Activated T-cell treated with anti-CD3 and anti-CD28 coated beads, Interleukin-2, amount 50 U/mL, for 72 hours (primary cell): ENCODE measurements around the gene DYRK1B. TPM values are rescaled to one million over a fixed set of nuclear protein-coding genes. Genes with fewer than 3 reads are reported as not detected.
"Not testable (repeated sequence)": the region's sequence is repeated elsewhere in the genome, so short reads cannot be mapped to it uniquely, and the experiment has no call there.

ENCODE experiments used
- ATAC-seq, 2 donors: fragments of 150-1000 bp; cut with Tn5 transposase; replicated peaks in 1 of 2; 2 replicates each; pipeline ENCODE4 v1.10.0; 2021; ENCODE audit warnings: moderate library complexity in 2 of 2, mild to moderate bottlenecking in 1 of 2
- DNase-seq, 2 donors: peaks; one replicate each; pipeline ENCODE4 v3.0.0; 2021 to 2022; ENCODE audit warnings: mixed read lengths in 1 of 2
- H3K27ac Mint-ChIP-seq: one replicate; pipeline ENCODE4 v1.8.0; 2022; ENCODE audit warnings: mild to moderate bottlenecking, moderate library complexity, mixed read lengths
- H3K27me3 Mint-ChIP-seq: one replicate; pipeline ENCODE4 v1.8.0; 2022; ENCODE audit warnings: low read depth, mixed read lengths
- H3K36me3 Mint-ChIP-seq, 2 donors: one replicate each; pipeline ENCODE4 v1.8.0; 2022; ENCODE audit warnings: mixed read lengths in 2 of 2, mild to moderate bottlenecking in 1 of 2; ENCODE audit not compliant: insufficient read depth in 2 of 2
- H3K4me1 Mint-ChIP-seq: one replicate; pipeline ENCODE4 v1.8.0; 2022; ENCODE audit warnings: low read depth, mixed read lengths
- H3K4me3 Mint-ChIP-seq, 2 donors: one replicate each; pipeline ENCODE4 v1.8.0; 2022; ENCODE audit warnings: mild to moderate bottlenecking in 2 of 2, mixed read lengths in 2 of 2, moderate library complexity in 2 of 2
- H3K9me3 Mint-ChIP-seq, 2 donors: one replicate each; pipeline ENCODE4 v1.8.0; 2022; ENCODE audit warnings: mixed read lengths in 2 of 2
- total RNA-seq, 2 donors: library from RNA; stranded (reverse); gene quantifications; one replicate each; pipeline ENCODE4 v1.2.3, GENCODE V29; 2022

Gene DYRK1B
- total RNA-seq, 2 donors from 2014 or later = 6.1 to 7.0 TPM

DNA sequence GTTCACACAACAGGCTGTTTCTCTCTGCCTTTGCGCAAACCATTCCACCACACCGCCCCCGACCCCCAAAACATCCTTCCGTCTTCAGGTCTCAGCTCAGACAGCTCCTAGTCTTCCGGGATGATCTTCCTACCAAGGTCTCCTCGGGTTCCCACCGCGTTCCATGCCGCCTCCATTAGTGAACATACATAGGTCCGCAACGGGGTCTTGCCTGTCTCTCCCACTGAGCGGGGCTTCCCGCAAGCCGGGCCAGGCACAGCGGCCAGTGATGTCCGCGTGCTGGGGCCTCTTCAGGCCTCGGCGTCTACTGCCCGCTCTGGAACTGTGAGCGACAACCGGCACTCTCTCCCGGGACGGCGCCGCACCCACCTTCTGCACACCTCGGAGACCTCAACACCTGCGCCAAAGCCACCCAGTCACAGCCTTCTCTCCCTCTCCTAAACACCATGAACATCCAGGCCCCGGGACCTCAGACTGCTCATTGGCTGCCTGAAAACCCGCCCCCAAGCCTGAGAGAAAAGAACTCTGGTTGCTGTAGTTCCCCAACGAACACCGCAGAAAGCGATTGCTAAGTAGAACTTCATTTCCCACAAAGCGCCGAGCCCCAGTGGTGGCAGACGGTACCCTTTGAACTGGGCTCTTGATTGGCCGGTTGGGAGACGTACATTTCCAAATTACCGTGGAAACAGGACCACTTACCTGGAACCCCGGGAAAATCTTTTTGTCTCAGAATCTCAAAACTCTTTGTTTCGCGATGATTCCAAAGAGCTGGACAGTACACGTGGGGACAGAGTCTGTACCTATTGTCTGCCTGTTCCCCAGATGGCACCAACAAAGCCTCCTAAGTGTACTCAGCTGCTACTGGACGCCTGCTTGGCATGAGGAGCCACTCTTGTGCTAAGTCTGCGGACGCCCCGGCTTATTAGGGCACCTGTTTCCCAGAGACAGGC is 9.5 kb downstream of the DYRK1B start:
- peaks cover 3% of the 10 kb centered on the region for H3K4me1 Mint-ChIP-seq
- no peaks in the 10 kb centered on the region for H3K27me3 Mint-ChIP-seq
- H3K4me3 Mint-ChIP-seq = no peak overlapping the region
- H3K36me3 Mint-ChIP-seq = peaks cover 0 to 2% of the 10 kb centered on the region in 2 donors
- peak overlapping the region; percentile 23 for H3K27ac Mint-ChIP-seq
- peak; percentile 99 for ATAC-seq
- DNase-seq = peak; percentile 90 to 91
- no peaks in the 10 kb centered on the region for H3K9me3 Mint-ChIP-seq

DNA sequence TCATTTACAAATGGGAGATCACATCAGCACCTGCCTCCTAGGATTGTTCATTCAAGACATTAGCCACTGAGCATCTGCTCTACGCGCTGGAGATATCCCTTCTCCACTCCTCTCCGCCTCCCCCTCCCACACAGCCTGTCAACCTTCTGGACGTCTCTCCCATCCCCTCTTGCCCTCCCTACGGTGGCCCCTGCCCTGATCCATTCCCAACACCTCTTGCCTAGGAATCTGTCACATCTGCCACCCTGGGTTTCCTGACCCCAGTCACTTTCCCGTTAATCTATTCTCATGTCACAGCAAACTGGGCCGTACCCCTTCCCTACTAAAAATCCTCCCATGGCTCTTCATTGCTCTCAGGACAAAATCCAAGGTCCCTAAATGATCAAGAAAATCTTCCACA is 10.3 kb downstream of the DYRK1B start:
- H3K9me3 Mint-ChIP-seq = no peaks in the 10 kb centered on the region
- ATAC-seq = no peak
- H3K36me3 Mint-ChIP-seq = no peaks in the 10 kb centered on the region
- no peak overlapping the region for H3K4me3 Mint-ChIP-seq
- no peak overlapping the region for H3K27ac Mint-ChIP-seq
- no peaks in the 10 kb centered on the region for H3K27me3 Mint-ChIP-seq
- H3K4me1 Mint-ChIP-seq = peaks cover 10% of the 10 kb centered on the region
- no peak for DNase-seq

DNA sequence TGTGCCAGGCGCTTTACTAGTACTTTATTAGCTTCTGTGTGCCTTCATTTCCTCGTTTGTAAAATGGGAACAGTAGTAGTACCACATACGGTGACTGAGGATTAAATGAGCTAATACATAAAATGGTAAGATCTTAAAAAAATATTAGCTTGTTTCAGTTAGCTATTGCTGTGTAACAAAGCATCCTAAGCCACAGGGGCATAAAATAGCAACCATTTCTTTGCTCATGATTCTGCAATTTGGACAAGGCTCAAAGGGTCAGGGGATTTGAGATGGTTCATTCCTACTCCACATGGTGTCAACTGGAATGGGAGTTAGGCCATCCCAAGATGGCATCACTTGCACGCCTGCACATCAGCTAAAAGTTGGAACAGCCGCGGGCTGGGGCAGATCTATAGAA is 13.3 kb downstream of the DYRK1B start:
- Mint-ChIP-seq H3K4me3 (no peak overlapping the region), H3K9me3 (no peaks in the 10 kb centered on the region), H3K4me1 (peaks cover 10% of the 10 kb centered on the region), H3K27ac (no peak overlapping the region), H3K36me3 (peaks cover 0 to 2% of the 10 kb centered on the region in 2 donors), H3K27me3 (no peaks in the 10 kb centered on the region)
- no peak for DNase-seq
- no peak for ATAC-seq

DNA sequence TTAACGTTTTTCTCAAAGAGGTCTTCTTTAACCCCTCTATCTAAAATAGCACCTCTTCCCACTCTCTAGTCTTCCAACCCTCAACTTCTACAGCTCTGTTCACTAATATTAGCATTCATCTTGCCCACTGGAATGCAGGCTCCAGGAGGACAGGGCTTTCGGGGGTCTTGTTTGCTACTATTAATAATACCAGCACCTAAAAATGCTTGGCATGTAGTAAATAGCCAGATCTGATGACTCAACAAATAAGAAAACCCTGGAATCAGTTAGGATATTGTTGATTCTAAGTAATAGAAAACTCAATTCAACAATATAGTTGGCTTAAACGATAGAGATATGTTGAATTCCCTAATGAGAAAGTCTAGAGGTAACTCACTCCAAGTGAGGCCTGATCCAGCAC is 14.2 kb downstream of the DYRK1B start:
- no peak overlapping the region for H3K27ac Mint-ChIP-seq
- peaks cover 0 to 2% of the 10 kb centered on the region in 2 donors for H3K36me3 Mint-ChIP-seq
- DNase-seq (no peak), ATAC-seq (no peak)
- no peak overlapping the region for H3K4me3 Mint-ChIP-seq
- no peaks in the 10 kb centered on the region for H3K27me3 Mint-ChIP-seq
- H3K9me3 Mint-ChIP-seq = no peaks in the 10 kb centered on the region
- peaks cover 10% of the 10 kb centered on the region for H3K4me1 Mint-ChIP-seq

DNA sequence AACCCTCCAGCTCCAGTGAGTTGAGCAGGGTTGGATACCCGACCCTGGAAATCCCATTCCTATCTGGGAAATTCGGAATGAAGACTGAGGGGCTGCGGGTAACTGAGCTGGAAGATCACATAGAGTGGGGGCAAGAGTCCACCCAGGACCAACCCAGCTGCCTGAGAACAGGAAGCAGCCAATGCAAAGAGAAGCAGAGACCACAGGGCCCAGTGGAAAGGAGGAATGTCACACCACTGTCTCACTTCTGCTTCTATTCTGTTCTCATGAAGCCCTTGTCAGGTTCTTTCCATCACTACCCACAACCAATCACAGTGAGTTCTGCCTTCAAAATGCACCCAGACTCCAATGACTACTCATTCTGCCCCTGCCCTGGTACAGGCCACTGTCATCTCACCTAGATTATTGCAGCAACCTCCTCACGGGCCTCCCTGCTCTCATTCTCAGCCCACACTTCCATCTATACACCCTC is 15.3 kb downstream of the DYRK1B start:
- H3K4me1 Mint-ChIP-seq = peaks cover 10% of the 10 kb centered on the region
- H3K27me3 Mint-ChIP-seq = no peaks in the 10 kb centered on the region
- no peak overlapping the region for H3K4me3 Mint-ChIP-seq
- no peaks in the 10 kb centered on the region for H3K9me3 Mint-ChIP-seq
- H3K36me3 Mint-ChIP-seq = peaks cover 0 to 2% of the 10 kb centered on the region in 2 donors
- no peak overlapping the region for H3K27ac Mint-ChIP-seq
- ATAC-seq = peak; percentile 36 to 53
- DNase-seq = no peak

DNA sequence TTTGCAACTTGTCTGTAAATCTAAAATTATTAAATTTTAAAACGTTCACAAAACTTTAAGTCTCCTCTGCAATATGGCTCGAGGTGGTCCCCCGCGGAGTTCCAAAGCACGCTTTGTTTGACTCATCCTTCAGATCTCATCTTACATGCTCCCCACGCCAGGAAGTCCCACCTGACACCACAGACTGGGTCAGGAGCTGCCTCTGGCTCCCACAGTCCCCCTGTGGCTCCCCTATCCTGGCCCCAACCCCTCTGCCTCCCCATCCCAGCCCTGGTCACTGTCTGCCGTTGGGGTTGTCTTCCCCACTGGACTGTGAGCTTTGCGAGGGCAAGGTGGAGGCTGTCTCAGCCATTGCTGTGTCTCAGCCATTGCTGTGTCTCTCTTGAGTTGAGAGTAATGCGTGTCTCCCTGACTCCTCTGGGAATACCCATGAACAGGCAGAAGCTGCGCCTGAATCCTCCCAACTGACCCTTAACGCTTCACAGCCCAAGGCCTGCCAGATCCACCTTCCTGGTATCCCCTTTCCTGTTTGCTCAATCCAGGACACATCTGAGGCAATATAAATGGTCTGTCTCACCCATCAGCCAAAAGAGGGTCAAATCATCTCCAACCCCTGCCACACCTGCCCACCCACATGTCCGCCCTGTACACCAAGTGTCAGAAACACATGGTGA is 15.9 kb downstream of the DYRK1B start:
- Mint-ChIP-seq H3K27ac (no peak overlapping the region), H3K4me1 (peaks cover 10% of the 10 kb centered on the region), H3K4me3 (no peak overlapping the region), H3K36me3 (peaks cover 0 to 2% of the 10 kb centered on the region in 2 donors), H3K27me3 (no peaks in the 10 kb centered on the region), H3K9me3 (no peaks in the 10 kb centered on the region)
- ATAC-seq (no peak), DNase-seq (no peak)

DNA sequence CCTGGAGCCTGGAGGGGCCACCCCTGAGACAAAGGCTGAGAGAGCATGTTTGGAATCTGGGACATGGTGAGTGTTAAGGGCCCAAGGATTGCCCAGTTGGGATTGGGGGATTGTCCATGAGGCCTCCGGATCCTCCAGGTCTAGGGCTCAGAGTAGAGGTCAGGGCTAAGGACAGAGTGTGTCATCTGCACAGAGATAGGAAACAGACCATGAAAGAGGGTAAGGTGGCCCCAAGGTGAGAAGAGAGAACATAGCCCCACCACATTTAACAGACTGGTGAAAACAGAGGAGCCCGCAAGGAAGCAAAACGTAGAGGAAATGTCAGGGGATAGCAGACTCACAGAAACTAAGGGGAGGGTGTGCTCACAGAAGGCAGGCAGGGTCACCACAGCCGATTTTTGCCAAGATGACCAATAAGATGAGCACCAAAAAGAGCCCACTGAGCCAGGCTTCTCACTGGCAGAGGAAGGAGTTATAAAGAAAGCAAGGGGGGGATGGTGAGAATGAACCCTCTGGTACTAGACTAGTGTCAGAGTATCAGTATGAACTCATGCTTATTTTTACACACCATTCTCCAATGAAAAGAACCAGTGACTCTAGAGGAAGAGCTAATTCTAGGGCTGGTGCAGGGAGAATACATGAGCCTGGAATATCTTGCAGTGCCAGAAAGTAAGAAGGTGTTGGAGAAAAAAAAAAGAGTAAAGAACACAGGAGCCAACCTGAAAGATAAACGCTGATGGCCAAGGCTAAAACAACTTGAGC is 17.5 kb downstream of the DYRK1B start:
- no peak for ATAC-seq
- H3K27me3 Mint-ChIP-seq = no peaks in the 10 kb centered on the region
- peaks cover 10% of the 10 kb centered on the region for H3K4me1 Mint-ChIP-seq
- H3K36me3 Mint-ChIP-seq = peaks cover 0 to 2% of the 10 kb centered on the region in 2 donors
- no peak overlapping the region for H3K4me3 Mint-ChIP-seq
- DNase-seq = no peak
- H3K27ac Mint-ChIP-seq = no peak overlapping the region
- no peaks in the 10 kb centered on the region for H3K9me3 Mint-ChIP-seq

DNA sequence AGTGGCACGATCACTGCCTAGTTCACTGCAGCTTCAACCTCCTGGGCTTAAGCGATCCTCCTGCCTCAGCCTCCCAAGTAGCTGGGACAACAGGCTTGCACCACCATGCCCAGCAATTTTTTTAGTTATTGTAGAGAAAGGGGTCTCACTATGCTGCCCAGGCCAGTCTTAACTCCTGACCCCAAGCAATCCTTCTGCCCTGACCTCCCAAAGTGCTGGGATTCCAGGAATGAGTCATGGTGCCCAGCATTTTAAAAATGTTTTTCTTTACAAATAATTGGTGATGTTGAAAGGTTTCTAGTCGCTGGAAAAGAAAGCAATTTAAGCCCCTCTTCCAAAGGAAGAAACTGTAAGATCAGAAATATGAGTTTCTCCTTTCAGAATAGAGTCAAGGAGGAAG is 19.4 kb downstream of the DYRK1B start:
- Mint-ChIP-seq H3K27ac (no peak overlapping the region), H3K4me3 (no peak overlapping the region), H3K4me1 (peaks cover 9% of the 10 kb centered on the region), H3K36me3 (peaks cover 0 to 2% of the 10 kb centered on the region in 2 donors), H3K27me3 (no peaks in the 10 kb centered on the region), H3K9me3 (peaks cover 0 to under 1% of the 10 kb centered on the region in 2 donors)
- ATAC-seq (no peak), DNase-seq (no peak)

DNA sequence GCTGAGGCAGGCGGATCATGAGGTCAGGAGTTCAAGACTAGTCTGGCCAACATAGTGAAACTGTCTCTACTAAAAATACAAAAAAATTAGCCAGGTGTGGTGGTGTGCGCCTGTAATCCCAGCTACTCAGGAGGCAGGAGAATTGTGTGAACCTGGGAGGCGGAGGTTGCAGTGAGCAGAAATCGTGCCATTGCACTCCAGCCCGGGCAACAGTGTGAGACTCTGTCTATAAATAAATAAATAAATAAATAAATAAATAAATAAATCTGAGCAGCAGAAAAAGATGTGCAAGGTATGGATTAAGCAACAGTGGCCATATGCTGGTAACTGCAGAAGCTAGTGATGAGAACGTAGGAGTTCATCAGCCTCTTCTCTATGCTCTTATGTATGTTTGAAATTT is 19.9 kb downstream of the DYRK1B start:
- not testable (repeated sequence) for DNase-seq, ATAC-seq, H3K27ac Mint-ChIP-seq, H3K36me3 Mint-ChIP-seq, H3K27me3 Mint-ChIP-seq, H3K9me3 Mint-ChIP-seq, H3K4me3 Mint-ChIP-seq, H3K4me1 Mint-ChIP-seq

DNA sequence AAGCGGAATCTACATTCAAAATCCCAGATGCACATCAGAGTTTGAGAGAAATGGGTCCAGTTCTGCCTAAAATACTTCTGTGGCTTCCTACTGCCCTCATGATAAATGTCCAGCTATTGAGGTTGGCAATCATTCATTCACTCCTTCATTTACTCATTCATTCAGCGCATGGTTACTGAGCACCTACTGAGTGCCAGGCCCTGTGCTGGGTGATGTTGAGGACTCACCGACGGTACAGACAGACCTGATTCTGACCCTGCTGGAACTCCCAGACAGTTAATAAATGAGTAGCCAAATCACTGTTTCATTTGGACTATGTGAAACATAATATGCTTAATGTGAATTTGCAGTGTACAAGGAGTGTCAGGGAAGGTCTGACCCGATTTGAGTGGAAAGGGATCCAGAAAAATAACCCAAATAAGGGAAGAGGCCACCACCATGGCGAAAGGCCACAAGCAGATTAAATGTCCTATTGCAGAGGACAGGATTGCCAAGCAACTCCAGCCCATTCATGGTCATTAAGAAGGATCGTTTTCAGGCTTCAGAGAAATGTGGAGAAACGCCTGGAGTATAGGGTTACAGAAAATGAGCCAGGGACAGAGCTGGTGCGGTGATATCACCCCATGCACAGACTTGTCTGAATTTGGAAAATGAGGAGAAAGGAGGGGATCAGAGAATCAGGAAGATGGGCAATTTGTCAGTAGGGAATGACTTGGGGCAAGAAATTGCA is 20.5 kb downstream of the DYRK1B start:
- Mint-ChIP-seq H3K27ac (no peak overlapping the region), H3K27me3 (no peaks in the 10 kb centered on the region), H3K9me3 (peaks cover 0 to 1% of the 10 kb centered on the region in 2 donors), H3K36me3 (peaks cover 0 to 2% of the 10 kb centered on the region in 2 donors), H3K4me1 (no peaks in the 10 kb centered on the region), H3K4me3 (no peak overlapping the region)
- DNase-seq (no peak), ATAC-seq (no peak)

DNA sequence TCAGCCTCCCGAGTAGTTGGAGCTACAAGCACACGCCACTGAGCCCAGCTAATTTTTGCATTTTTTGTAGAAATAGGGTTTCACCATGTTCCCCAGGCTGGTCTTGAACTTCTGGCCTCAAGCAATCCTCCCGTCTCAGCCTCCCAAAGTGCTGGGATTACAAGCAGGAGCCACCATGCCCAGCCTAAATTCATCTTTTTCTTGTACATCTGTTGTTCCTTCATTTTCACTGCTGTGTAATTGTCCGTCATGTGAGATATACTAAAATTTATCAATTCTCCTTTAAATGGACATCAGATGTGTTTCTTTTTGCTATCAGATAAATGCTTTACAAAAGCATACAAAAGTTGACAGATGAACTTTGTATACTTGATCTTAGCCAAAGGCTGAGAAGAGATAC is 22.9 kb downstream of the DYRK1B start:
- no peaks in the 10 kb centered on the region for H3K36me3 Mint-ChIP-seq
- H3K9me3 Mint-ChIP-seq = peaks cover 1 to 2% of the 10 kb centered on the region in 2 donors
- H3K27ac Mint-ChIP-seq = no peak overlapping the region
- no peaks in the 10 kb centered on the region for H3K4me1 Mint-ChIP-seq
- ATAC-seq = no peak
- H3K4me3 Mint-ChIP-seq = no peak overlapping the region
- DNase-seq = no peak
- H3K27me3 Mint-ChIP-seq = no peaks in the 10 kb centered on the region

DNA sequence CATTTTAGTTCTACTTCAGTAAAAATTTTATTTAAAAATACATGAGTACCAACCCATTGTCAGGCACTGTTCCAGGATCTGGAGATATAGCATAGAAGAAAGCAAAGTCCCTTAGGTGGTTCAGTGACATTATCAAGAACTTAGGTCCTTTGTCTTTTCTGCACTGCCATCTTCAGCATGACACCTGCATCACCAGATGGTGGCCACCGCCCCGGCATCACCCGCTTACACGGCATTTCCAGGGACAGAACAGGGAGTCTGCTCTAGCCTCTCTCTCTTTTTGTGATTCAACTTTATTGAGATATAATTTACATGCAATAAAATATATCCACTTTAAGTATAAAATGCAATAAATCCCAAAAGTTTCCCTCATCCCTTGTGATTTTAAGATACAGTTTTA is 23.5 kb downstream of the DYRK1B start:
- Mint-ChIP-seq H3K4me3 (no peak overlapping the region), H3K27ac (no peak overlapping the region), H3K27me3 (no peaks in the 10 kb centered on the region), H3K4me1 (no peaks in the 10 kb centered on the region), H3K9me3 (peaks cover 1 to 2% of the 10 kb centered on the region in 2 donors), H3K36me3 (peaks cover 0 to 1% of the 10 kb centered on the region in 2 donors)
- DNase-seq = no peak
- ATAC-seq = no peak
